Measurements from ENCODE around the gene PRDX3. TPM values are rescaled to one million over a fixed set of nuclear protein-coding genes. Genes with fewer than 3 reads are reported as not detected.
"Not testable (repeated sequence)": the region's sequence is repeated elsewhere in the genome, so short reads cannot be mapped to it uniquely, and the experiment has no call there.

PRDX3 gene
- total RNA-seq, 1 experiment from 2014 or later = 171 TPM

GRCh38 chr10:119165171-119166117 lies 13.2 kb downstream of the PRDX3 start, which contains the start of gene SFXN4:
TSS of gene SFXN4 (minus strand) at chr10:119165714. CDS start at chr10:119165647, 67 bp downstream.
- DNase-seq (ENCODE audit: low read depth) = peak; percentile 67

- DNase-seq (ENCODE audit: low read depth) = no peak
Observed at GRCh38 chr10:119162452-119163092, 16.0 kb downstream of the PRDX3 start.

DNA sequence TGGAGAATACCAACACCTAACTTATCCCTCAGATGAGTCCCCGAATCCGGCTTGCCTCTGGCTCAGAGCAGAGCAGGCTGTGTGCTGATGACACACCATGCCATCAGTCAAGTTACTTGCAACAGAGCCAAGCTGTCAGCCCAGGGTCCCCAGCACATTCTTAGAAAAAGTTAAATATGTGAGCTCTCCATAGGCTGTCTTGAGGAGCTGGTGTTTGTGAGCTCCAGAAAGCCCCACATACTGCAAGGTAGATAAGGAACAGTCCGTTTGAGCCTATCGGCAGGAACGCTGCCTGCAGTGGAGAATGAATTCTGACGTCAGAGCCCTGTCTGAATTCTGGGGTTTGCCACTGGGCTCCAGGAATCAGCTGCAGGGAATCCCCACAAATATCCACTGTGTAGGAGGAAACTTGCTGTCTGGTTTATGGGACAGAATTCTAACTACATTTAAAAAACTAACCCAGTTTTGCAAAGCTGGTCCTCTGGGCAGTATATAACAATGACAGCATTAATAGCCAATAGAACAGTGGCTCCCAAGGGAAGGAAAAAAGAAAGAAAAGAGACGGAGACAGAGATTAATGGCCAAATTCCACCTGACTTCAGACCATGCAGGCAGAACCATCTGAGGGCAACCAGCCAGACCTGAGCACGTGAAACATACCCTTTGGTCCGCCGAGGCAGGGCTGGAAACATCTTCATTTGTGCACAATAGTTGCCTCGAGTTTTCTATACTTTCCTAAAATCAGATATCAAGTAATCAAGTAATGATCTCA lies 16.7 kb downstream of the PRDX3 start:
- peak; percentile 37 for DNase-seq (ENCODE audit: low read depth)

GRCh38 chr10:119159332-119159731 lies 19.3 kb downstream of the PRDX3 start:
- DNase-seq (ENCODE audit: low read depth) = no peak

GRCh38 chr10:119153661-119154060 lies 25.0 kb downstream of the PRDX3 start:
- DNase-seq (ENCODE audit: low read depth) = no peak

- DNase-seq (ENCODE audit: low read depth) = no peak
Observed at GRCh38 chr10:119153041-119153440, 25.6 kb downstream of the PRDX3 start.

- not testable (repeated sequence) for DNase-seq (ENCODE audit: low read depth)
Observed at GRCh38 chr10:119151601-119152000, 27.0 kb downstream of the PRDX3 start.

DNA sequence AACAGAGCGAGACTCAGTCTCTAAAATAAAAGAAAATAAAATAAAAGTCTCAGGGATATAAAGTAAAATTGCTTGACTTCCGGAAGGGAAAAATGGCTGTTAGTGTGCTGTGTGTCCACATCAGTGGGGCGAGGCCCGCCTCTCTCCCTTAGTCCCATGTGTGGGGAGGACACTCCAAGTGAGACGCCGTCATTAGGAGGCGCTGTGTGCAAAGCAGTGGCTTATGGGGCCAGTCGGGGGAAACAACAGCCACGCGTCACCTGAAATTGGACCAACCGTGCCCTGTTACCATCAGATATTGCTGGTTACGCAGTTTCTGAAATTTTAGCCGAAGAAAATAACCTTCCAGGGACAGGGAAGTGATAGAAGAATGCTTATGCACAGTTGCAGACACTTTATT lies 28.9 kb downstream of the PRDX3 start:
- DNase-seq (ENCODE audit: low read depth) = no peak

DNA sequence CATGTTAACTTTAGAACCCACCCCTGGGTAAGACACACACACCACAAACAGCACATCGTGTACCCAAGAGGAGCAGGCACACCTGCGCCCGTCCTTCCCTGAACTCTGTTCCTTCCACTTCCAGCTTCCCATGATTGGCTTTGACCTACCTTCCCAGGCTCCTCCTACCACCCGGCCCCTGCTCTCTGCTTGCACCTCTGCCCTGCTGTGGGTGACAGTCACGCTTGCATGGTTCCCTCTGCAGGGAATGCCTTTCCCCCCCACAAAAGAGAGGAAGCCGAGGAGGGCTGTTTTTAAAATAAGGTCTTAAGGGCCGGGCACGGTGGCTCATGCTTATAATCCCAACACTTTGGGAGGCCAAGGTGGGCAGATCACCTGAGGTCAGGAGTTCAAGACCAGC lies 29.5 kb downstream of the PRDX3 start:
- no peak for DNase-seq (ENCODE audit: low read depth)

- no peak for DNase-seq (ENCODE audit: low read depth)
Observed at GRCh38 chr10:119143657-119144056, 35.0 kb downstream of the PRDX3 start.

DNA sequence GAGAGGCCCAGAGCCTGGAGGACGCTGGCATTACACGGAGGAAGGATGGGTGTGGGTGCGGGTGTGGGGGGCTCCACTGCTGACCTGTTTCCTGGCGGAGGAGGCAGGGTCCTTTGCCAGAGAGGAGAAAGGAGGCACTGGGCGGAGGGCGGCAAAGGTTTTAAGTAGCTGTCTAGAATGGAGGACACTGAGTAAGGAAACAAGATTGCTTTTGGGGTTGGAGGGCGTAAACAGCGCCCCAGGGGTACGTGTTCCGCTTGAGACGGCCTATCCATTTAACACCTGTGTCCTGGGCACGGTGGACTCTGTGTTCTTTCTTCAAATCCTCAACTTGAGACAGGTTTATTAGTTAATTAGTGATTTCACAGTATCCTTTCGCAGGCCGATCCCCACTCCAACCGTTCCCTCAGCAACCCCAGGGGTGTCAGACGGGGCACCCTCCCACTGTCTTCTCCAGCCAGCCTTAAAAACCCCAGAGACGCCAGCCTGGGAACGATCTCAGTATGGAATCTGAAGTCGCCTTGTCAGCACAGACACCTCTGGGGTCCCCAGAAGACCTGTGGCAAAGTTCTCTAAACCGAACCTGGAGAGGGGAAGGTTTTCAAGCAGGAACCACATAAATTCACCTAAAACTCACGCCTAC lies 37.9 kb downstream of the PRDX3 start:
- no peak for DNase-seq (ENCODE audit: low read depth)

GRCh38 chr10:119139464-119140067 lies 39.0 kb downstream of the PRDX3 start:
- peak; percentile 60 for DNase-seq (ENCODE audit: low read depth)

DNA sequence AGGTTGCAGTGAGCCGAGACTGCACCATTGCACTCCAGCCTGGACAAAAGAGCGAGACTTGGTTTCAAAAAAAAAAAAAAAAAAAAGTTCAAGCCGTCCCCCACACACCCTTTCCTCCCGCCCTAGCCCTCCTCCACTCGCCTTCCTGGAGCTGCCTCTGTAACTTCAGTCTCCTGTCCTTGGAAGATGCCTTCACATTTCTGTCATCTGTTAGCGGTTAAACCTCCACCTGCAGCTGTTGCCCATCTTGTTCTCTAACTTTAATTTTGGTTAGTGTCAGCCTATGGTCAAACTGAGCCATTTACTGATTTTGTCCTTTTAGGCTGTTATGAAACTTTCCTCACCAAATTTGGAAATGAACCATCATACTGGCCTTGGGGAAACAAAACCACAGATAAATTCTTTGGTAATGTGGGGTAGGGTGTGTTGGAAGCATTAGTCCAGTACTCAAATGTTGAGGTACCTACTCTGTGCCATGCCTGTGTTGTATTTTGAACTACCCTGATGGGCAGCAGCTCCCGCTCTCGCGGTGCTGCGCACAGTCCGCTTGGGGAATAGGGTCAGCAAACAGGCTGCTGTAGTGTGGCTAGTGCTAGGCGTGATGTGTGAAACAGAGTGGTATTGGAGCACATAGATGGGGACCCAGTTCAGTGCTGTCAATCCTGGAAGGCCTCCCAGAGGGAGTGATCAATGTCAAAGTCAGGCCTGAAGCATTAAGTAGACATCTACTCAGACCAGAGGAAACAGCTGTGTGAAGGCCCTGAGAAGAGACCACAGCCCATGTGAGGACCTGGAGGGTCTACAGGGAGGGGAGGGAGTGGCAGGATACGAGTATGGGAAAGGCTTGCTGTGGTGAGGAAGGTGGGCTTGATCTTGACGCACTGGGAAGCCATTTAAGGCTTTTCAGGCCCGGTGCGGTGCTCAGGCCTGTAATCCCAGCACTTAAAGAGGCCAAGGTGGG lies 40.0 kb downstream of the PRDX3 start:
- no peak for DNase-seq (ENCODE audit: low read depth)

DNA sequence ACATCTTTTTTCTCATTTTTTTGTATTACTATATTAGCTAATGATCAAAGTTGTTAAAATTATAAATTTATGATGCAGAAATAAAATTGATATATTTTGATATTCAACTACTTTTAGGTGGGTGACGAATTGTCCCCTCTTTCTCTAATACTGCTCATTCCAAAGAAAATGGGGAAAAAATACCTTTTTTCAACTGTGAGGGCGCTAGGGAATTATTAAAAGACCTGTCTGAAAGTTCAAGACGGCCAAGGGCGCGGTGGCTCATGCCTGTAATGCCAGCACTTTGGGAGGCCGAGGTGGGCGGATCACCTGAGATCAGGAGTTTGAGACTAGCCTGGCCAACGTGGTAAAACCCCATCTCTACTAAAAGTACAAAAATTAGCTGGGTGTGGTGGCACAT lies 40.7 kb downstream of the PRDX3 start:
- not testable (repeated sequence) for DNase-seq (ENCODE audit: low read depth)

DNA sequence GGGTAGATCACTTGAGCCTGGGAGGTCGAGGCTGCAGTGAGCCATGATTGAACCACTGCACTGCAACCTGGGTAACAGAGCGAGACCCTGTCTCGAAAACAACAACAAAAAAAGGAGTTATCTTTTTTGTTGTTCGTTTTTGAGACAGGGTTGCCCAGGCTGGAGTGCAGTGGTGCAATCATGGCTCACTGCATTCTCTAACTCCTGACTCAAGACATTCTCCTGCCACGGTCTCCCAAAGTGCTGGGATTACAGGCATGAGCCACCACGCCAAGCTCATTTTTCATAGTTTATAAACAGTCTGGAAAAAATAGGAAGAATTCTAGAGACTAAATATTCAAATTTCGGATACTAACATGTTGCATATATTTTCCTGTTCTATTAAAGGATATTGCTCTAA lies 42.5 kb downstream of the PRDX3 start:
- no peak for DNase-seq (ENCODE audit: low read depth)

GRCh38 chr10:119135513-119135881 lies 43.1 kb downstream of the PRDX3 start:
- no peak for DNase-seq (ENCODE audit: low read depth)

DNA sequence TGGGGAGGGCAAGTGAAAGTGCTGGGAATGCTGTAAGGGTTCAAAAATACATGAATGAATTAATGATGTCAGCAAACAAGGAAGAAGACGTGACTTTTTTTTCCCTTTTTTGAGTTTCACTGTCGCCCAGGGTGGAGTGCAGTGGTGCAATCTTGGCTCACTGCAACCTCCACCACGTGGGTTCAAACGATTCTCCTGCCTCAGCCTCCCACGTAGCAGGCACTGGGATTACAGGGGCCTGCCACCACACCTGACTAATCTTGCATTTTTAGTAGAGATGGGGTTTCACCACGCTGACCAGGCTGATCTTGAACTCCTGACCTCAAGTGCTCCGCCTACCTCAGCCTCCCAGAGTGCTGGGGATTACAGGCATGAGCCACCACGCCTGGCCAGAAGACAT lies 44.7 kb downstream of the PRDX3 start:
- no peak for DNase-seq (ENCODE audit: low read depth)

DNA sequence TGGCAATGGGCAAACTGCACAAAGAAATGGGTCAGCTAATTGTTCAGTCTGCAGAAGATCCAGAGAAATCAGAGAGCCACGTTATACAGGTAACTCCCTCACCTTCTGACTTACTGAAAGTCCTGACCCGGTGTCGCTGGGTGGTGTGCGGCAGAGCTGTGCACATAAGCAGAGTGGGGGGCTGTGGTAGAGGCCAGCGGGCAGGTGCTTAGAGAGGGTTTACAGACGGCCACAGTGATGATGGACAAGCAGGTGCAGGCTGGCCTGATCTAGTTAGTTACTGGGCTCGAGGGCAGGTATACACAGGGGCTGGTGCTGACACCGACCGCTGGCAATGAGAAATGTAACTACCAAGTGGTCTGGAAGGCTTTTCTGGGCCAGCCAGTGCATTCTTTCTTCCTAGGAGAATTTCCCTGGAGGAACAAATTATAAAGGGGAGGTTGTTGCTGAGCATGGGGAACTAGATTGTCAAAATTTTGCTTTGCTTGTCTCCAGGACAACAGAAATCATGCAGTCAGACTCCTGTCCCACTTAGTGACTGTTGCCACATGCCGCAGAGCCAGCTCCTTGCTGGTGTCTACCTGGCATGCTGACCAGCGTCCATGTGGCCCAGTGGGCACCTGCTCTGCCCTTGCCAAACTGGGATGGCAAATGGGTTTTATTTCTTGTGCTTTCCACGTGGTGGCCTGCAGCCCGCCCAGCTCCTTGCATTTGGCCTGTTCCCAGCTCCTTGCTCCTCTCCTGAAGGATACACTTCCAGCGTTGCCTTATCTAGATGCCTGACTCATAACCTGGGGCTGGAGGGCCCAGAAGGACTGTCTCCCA lies 45.9 kb downstream of the PRDX3 start:
- DNase-seq (ENCODE audit: low read depth) = no peak
